Measurements from ENCODE around the gene TBX19. TPM values are rescaled to one million over a fixed set of nuclear protein-coding genes. Genes with fewer than 3 reads are reported as not detected.

TBX19 gene
- total RNA-seq, 1 donor from 2014 or later, result 3.9 TPM

DNA sequence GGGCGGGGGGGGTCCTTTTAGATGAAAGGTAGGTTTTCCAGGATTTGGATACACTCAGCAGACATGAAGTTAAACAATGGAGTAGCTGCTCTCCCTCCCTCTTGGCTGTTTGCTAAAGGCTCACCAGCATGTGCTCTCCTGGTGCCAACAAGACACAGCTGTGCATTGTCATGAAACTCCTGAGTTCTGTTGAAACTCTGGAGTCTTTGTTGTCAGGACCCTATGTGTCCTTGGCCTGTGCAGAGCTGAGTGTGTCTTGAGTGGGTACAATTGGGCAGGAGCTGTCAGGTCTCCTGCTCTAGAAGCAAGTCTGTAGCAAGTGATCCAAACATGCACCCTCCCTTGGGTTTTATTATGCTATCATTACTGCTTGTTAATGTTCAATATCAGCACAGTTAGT, 12.7 kb downstream of the TBX19 start:
- no peaks in the 10 kb centered on the region for H3K27me3 ChIP-seq
- H3K4me3 ChIP-seq, result no peak overlapping the region
- no peak overlapping the region for H3K27ac ChIP-seq
- H3K9me3 ChIP-seq, result no peaks in the 10 kb centered on the region
- DNase-seq (ENCODE audit: extremely low spot score in 2 of 2), result no peak
- H3K4me1 ChIP-seq, result no peaks in the 10 kb centered on the region
- no peaks in the 10 kb centered on the region for H3K36me3 ChIP-seq
- intact Hi-C loops (cut with DNase I), result no loop called here
- TF ChIP-seq POLR2A (IDR thresholded peaks at IDR 0.05) (no peak), POLR2AphosphoS5 (IDR thresholded peaks at IDR 0.05; ENCODE audit: insufficient read depth in 1 of 2, low read depth in 1 of 2) (no peak)
- TF ChIP-seq, protein P1, sequence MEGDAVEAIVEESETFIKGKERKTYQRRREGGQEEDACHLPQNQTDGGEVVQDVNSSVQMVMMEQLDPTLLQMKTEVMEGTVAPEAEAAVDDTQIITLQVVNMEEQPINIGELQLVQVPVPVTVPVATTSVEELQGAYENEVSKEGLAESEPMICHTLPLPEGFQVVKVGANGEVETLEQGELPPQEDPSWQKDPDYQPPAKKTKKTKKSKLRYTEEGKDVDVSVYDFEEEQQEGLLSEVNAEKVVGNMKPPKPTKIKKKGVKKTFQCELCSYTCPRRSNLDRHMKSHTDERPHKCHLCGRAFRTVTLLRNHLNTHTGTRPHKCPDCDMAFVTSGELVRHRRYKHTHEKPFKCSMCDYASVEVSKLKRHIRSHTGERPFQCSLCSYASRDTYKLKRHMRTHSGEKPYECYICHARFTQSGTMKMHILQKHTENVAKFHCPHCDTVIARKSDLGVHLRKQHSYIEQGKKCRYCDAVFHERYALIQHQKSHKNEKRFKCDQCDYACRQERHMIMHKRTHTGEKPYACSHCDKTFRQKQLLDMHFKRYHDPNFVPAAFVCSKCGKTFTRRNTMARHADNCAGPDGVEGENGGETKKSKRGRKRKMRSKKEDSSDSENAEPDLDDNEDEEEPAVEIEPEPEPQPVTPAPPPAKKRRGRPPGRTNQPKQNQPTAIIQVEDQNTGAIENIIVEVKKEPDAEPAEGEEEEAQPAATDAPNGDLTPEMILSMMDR (IDR thresholded peaks at IDR 0.05), result no peak

GRCh38 chr1:168295411-168296114, 14.9 kb downstream of the TBX19 start:
- no peak for DNase-seq (ENCODE audit: extremely low spot score in 2 of 2)
- Histone ChIP-seq H3K4me1 (no peaks in the 10 kb centered on the region), H3K9me3 (no peaks in the 10 kb centered on the region), H3K36me3 (no peaks in the 10 kb centered on the region), H3K27me3 (no peaks in the 10 kb centered on the region), H3K4me3 (no peak overlapping the region), H3K27ac (no peak overlapping the region)
- intact Hi-C loops (cut with DNase I), result no loop called here
- TF ChIP-seq POLR2A (IDR thresholded peaks at IDR 0.05) (no peak), POLR2AphosphoS5 (IDR thresholded peaks at IDR 0.05; ENCODE audit: insufficient read depth in 1 of 2, low read depth in 1 of 2) (no peak)
- TF ChIP-seq, protein P1 (IDR thresholded peaks at IDR 0.05), result no peak

GRCh38 chr1:168297019-168297730, 16.5 kb downstream of the TBX19 start:
- H3K4me1 ChIP-seq, result no peaks in the 10 kb centered on the region
- intact Hi-C loops (cut with DNase I), result no loop called here
- no peak for DNase-seq (ENCODE audit: extremely low spot score in 2 of 2)
- no peaks in the 10 kb centered on the region for H3K36me3 ChIP-seq
- no peaks in the 10 kb centered on the region for H3K27me3 ChIP-seq
- no peak overlapping the region for H3K27ac ChIP-seq
- H3K9me3 ChIP-seq, result no peaks in the 10 kb centered on the region
- no peak overlapping the region for H3K4me3 ChIP-seq
- TF ChIP-seq, protein P1 (IDR thresholded peaks at IDR 0.05), result no peak
- no peak for TF ChIP-seq POLR2A (IDR thresholded peaks at IDR 0.05)
- no peak for TF ChIP-seq POLR2AphosphoS5 (IDR thresholded peaks at IDR 0.05; ENCODE audit: insufficient read depth in 1 of 2, low read depth in 1 of 2)

GRCh38 chr1:168298446-168298845, 17.8 kb downstream of the TBX19 start:
- Histone ChIP-seq H3K27me3 (no peaks in the 10 kb centered on the region), H3K9me3 (no peaks in the 10 kb centered on the region), H3K36me3 (no peaks in the 10 kb centered on the region), H3K4me1 (no peaks in the 10 kb centered on the region), H3K4me3 (no peak overlapping the region), H3K27ac (no peak overlapping the region)
- DNase-seq (ENCODE audit: extremely low spot score in 2 of 2), result no peak
- TF ChIP-seq POLR2A (IDR thresholded peaks at IDR 0.05) (no peak), POLR2AphosphoS5 (IDR thresholded peaks at IDR 0.05; ENCODE audit: insufficient read depth in 1 of 2, low read depth in 1 of 2) (no peak)
- TF ChIP-seq, protein P1 (IDR thresholded peaks at IDR 0.05), result no peak
- intact Hi-C loops (cut with DNase I), result no loop called here

- no peak for DNase-seq (ENCODE audit: extremely low spot score in 2 of 2)
These were observed 19.9 kb downstream of the TBX19 start for GRCh38 chr1:168300626-168301025.

More at GRCh38 chr1:168300626-168301025, 19.9 kb downstream of the TBX19 start:
- Histone ChIP-seq H3K27me3 (no peaks in the 10 kb centered on the region), H3K9me3 (no peaks in the 10 kb centered on the region), H3K27ac (no peak overlapping the region), H3K36me3 (no peaks in the 10 kb centered on the region), H3K4me3 (no peak overlapping the region), H3K4me1 (no peaks in the 10 kb centered on the region)
- intact Hi-C loops (cut with DNase I), result no loop called here
- TF ChIP-seq POLR2A (IDR thresholded peaks at IDR 0.05), result no peak
- TF ChIP-seq, protein P1 (IDR thresholded peaks at IDR 0.05), result no peak
- TF ChIP-seq POLR2AphosphoS5 (IDR thresholded peaks at IDR 0.05; ENCODE audit: insufficient read depth in 1 of 2, low read depth in 1 of 2), result no peak

Measured in vagina (tissue), 2 donors.